Measurements from ENCODE around the gene CES3.

CES3 gene

DNA sequence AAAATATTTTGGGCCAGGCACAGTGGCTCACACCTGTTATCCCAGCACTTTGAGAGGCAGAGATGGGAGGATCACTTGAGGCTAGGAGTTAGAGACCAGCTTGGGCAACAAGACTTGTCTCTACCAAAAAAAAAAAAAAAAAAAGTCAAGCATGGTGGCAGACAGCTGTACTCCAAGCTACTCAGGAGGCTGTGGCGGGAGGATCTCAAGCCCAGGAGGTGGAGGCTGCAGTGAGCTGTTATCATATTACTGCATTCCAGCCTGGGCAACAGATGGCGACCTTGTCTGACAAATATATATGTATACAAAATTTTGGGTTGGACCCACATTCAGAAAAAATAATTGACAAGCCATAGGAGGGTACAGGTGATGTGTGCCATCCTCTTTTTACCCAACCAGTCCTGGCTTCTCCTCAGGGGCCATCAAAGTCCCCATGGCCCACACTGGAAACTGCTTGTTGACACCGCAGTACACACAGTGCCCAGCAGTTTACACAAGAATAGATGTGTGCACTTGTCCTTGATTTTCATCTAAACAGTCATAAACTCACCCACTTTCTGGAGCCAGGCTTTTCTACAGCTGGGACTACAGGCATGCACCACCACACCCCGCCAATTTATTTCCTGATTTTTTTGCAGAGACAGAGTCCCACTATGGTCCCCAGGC, 24.0 kb upstream of the CES3 start:
- no peak for DNase-seq (ENCODE audit: low spot score)
- no peak for TF ChIP-seq CTCF (IDR thresholded peaks at IDR 0.05; ENCODE audit: extremely low read depth, insufficient read depth, missing control alignments)
- in situ Hi-C loops (cut with MboI; ENCODE audit: low pct_unique_long_range_greater_than_20kb, low sequenced_read_pairs, unreplicated experiment), result no loop called here

DNA sequence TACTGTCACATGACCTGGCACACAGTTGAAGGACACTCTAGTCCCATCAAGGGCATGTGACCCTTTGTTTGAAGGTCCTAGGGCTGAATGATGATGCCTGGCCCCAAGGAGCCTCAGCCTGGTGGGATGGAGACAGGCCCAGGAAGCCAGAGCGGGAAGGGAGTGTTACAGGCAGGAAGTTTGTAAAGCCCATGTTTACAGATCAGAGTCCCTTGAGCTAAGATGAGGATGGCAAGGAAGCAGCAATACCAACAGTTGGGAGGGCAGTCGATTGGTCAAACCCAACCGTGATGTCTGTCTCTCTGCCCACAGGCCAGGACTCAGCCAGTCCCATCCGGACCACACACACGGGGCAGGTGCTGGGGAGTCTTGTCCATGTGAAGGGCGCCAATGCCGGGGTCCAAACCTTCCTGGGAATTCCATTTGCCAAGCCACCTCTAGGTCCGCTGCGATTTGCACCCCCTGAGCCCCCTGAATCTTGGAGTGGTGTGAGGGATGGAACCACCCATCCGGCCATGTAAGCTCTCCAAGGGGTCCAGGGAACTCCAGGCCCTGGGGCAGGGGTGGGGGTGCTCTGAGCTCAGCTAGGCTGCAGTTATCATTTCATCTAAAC, 23.2 kb upstream of the CES3 start:
- in situ Hi-C loops (cut with MboI; ENCODE audit: low pct_unique_long_range_greater_than_20kb, low sequenced_read_pairs, unreplicated experiment), result no loop called here
- no peak for DNase-seq (ENCODE audit: low spot score)
- TF ChIP-seq CTCF (IDR thresholded peaks at IDR 0.05; ENCODE audit: extremely low read depth, insufficient read depth, missing control alignments), result no peak

GRCh38 chr16:66939366-66939765, 21.7 kb upstream of the CES3 start:
- TF ChIP-seq CTCF (IDR thresholded peaks at IDR 0.05; ENCODE audit: extremely low read depth, insufficient read depth, missing control alignments), result no peak
- in situ Hi-C loops (cut with MboI; ENCODE audit: low pct_unique_long_range_greater_than_20kb, low sequenced_read_pairs, unreplicated experiment), result no loop called here

GRCh38 chr16:66940236-66940635, 20.8 kb upstream of the CES3 start:
- TF ChIP-seq CTCF (IDR thresholded peaks at IDR 0.05; ENCODE audit: extremely low read depth, insufficient read depth, missing control alignments), result no peak
- in situ Hi-C loops (cut with MboI; ENCODE audit: low pct_unique_long_range_greater_than_20kb, low sequenced_read_pairs, unreplicated experiment), result no loop called here
- DNase-seq (ENCODE audit: low spot score), result no peak

More at GRCh38 chr16:66939366-66939765, 21.7 kb upstream of the CES3 start:
- DNase-seq (ENCODE audit: low spot score), result no peak

GRCh38 chr16:66942981-66943380, 18.1 kb upstream of the CES3 start:
- no peak for TF ChIP-seq CTCF (IDR thresholded peaks at IDR 0.05; ENCODE audit: extremely low read depth, insufficient read depth, missing control alignments)
- DNase-seq (ENCODE audit: low spot score), result no peak
- in situ Hi-C loops (cut with MboI; ENCODE audit: low pct_unique_long_range_greater_than_20kb, low sequenced_read_pairs, unreplicated experiment), result no loop called here

DNA sequence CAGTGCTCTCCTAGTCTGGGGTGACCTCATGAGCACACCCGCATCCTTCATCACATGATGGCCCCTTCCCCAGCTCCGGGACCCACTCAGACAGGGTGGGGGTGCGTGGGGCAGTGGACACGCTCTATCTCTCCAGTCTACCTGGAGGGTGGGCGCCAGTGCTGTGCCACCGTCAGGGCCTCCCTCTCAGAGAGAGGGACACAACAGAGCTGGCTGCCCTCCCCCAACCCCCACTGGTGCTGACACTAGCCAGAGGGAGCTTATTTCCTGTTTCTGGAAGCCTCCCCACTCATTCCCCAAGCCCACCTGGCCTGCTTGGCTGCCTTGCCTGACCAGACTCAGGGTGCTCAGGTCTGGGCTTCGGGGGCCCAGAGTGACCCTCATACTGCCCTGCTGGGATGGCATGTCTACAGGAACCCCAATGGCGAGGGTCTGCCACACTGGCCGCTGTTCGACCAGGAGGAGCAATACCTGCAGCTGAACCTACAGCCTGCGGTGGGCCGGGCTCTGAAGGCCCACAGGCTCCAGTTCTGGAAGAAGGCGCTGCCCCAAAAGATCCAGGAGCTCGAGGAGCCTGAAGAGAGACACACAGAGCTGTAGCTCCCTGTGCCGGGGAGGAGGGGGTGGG, 17.5 kb upstream of the CES3 start:
- no peak for DNase-seq (ENCODE audit: low spot score)
- in situ Hi-C loops (cut with MboI; ENCODE audit: low pct_unique_long_range_greater_than_20kb, low sequenced_read_pairs, unreplicated experiment), result no loop called here
- TF ChIP-seq CTCF (IDR thresholded peaks at IDR 0.05; ENCODE audit: extremely low read depth, insufficient read depth, missing control alignments), result no peak
